Liver (tissue), 9 donors: Measurements from ENCODE around the gene SPAG9. TPM values are rescaled to one million over a fixed set of nuclear protein-coding genes. Genes with fewer than 3 reads are reported as not detected.

ENCODE experiments used
- DNase-seq: peaks from one replicate; pipeline ENCODE4 v3.0.0-alpha.2; 2017; ENCODE audit warnings: low spot score
- H3K27ac ChIP-seq, 2 donors: one replicate each; pipeline ENCODE4 v1.7.0; 2013; ENCODE audit warnings: inconsistent platforms in 2 of 2, low read length in 2 of 2, control low read depth in 1 of 2, low read depth in 1 of 2, mild to moderate bottlenecking in 1 of 2
- H3K27me3 ChIP-seq, 4 donors: one replicate each; pipeline versions ENCODE4 v1.6.1 to v1.7.0; 2013; ENCODE audit warnings: low read length in 3 of 4, inconsistent platforms in 1 of 4, mild to moderate bottlenecking in 1 of 4, moderate library complexity in 1 of 4; ENCODE audit not compliant: control insufficient read depth in 4 of 4, insufficient read depth in 4 of 4
- H3K36me3 ChIP-seq, 4 donors: one replicate each; pipeline versions ENCODE4 v1.6.1 to v1.7.0; 2013; ENCODE audit warnings: low read length in 3 of 4, mild to moderate bottlenecking in 3 of 4, low read depth in 1 of 4, moderate library complexity in 1 of 4; ENCODE audit not compliant: control insufficient read depth in 4 of 4, insufficient read depth in 3 of 4
- H3K4me1 ChIP-seq, 4 donors: one replicate each; pipeline versions ENCODE4 v1.6.1 to v1.7.0; 2013; ENCODE audit warnings: low read length in 3 of 4, mild to moderate bottlenecking in 3 of 4, moderate library complexity in 1 of 4; ENCODE audit not compliant: control insufficient read depth in 4 of 4, insufficient read depth in 4 of 4
- H3K4me3 ChIP-seq, 3 donors: one replicate each; pipeline versions ENCODE4 v1.6.1 to v1.7.0; 2013; ENCODE audit warnings: low read length in 3 of 3, control low read depth in 1 of 3, low read depth in 1 of 3, mild to moderate bottlenecking in 1 of 3
- H3K9ac ChIP-seq, 2 donors: one replicate each; pipeline ENCODE4 v1.7.0; 2013; ENCODE audit warnings: low read length in 2 of 2, mild to moderate bottlenecking in 2 of 2, moderate library complexity in 2 of 2, control low read depth in 1 of 2, low read depth in 1 of 2
- H3K9me3 ChIP-seq, 4 donors: one replicate each; pipeline versions ENCODE4 v1.6.1 to v1.7.0; 2013; ENCODE audit warnings: low read length in 3 of 4; ENCODE audit not compliant: control insufficient read depth in 4 of 4
- EGR1 ChIP-seq, 2 donors: IDR thresholded peaks; 2 replicates each; pipeline ENCODE4 v1.6.1; 2016 to 2018; ENCODE audit warnings: antibody characterized with exemption in 2 of 2, low read depth in 2 of 2
- FOXA1 ChIP-seq: IDR thresholded peaks from 2 replicates; pipeline ENCODE4 v1.6.1; 2016; ENCODE audit warnings: antibody characterized with exemption
- FOXA2 ChIP-seq: IDR thresholded peaks from 2 replicates; pipeline ENCODE4 v1.6.1; 2016; ENCODE audit warnings: antibody characterized with exemption
- GABPA ChIP-seq, 2 donors: IDR thresholded peaks in 1 of 2; conservative IDR thresholded peaks in 1 of 2; 2 replicates each; pipeline ENCODE4 v1.6.1; 2016; ENCODE audit warnings: antibody characterized with exemption in 2 of 2, mild to moderate bottlenecking in 1 of 2, moderate library complexity in 1 of 2
- HNF4A ChIP-seq, 2 donors: conservative IDR thresholded peaks; 2 replicates each; pipeline ENCODE4 v1.6.1; 2016; ENCODE audit warnings: antibody characterized with exemption in 2 of 2, mild to moderate bottlenecking in 2 of 2
- HNF4G ChIP-seq: IDR thresholded peaks from 2 replicates; pipeline ENCODE4 v1.6.1; 2016; ENCODE audit warnings: antibody characterized with exemption
- JUND ChIP-seq, 2 donors: IDR thresholded peaks; 2 replicates each; pipeline ENCODE4 v1.6.1; 2016; ENCODE audit warnings: antibody characterized with exemption in 2 of 2
- NR2F2 ChIP-seq: IDR thresholded peaks from 2 replicates; pipeline ENCODE4 v1.6.1; 2016; ENCODE audit warnings: antibody characterized with exemption
- RAD21 ChIP-seq, 2 donors: IDR thresholded peaks; 2 replicates each; pipeline ENCODE4 v1.6.1; 2016; ENCODE audit warnings: antibody characterized with exemption in 2 of 2, mild to moderate bottlenecking in 2 of 2
- RXRA ChIP-seq, 2 donors: IDR thresholded peaks; 2 replicates each; pipeline ENCODE4 v1.6.1; 2017 to 2018; ENCODE audit warnings: antibody characterized with exemption in 2 of 2, mild to moderate bottlenecking in 1 of 2
- SP1 ChIP-seq: IDR thresholded peaks from 2 replicates; pipeline ENCODE4 v1.6.1; 2018; ENCODE audit warnings: antibody characterized with exemption, mild to moderate bottlenecking
- TAF1 ChIP-seq: conservative IDR thresholded peaks from 2 replicates; pipeline ENCODE4 v1.6.1; 2016; ENCODE audit warnings: antibody characterized with exemption, mild to moderate bottlenecking
- YY1 ChIP-seq: IDR thresholded peaks from 2 replicates; pipeline ENCODE4 v1.6.1; 2016; ENCODE audit warnings: antibody characterized with exemption, mild to moderate bottlenecking
- WGBS: extraction: QIAGEN DNeasy Blood & Tissue Kit; methylation state at CpG from one replicate; pipeline ENCODE4 v1.1.7; 2013; 5-methylcytosine and 5-hydroxymethylcytosine counted together
- polyA plus RNA-seq, 2 donors: library from polyadenylated mRNA; stranded (reverse) in 1 of 2; unstranded in 1 of 2; fragments of 200-250 nt in 1 of 2; fragments of >200 nt in 1 of 2; fragmentation: Nextera tagmentation in 1 of 2; extraction: Ambion mirVana in 1 of 2; gene quantifications; one replicate each; pipeline versions ENCODE4 v1.2.1 to v1.2.3, GENCODE V29; 2013 to 2015
- total RNA-seq, 2 donors: library from RNA; depleted of rRNA; stranded (reverse); fragments of >200 nt; gene quantifications; one replicate each; pipeline ENCODE4 v1.2.3, GENCODE V29; 2014
- TF ChIP-seq, protein P1 (sequence below): IDR thresholded peaks from 2 replicates; pipeline ENCODE4 v1.6.1; 2016; ENCODE audit warnings: antibody characterized with exemption
- TF ChIP-seq, protein P2 (sequence below): IDR thresholded peaks from 2 replicates; pipeline ENCODE4 v1.6.1; 2016; ENCODE audit warnings: antibody characterized with exemption, mild to moderate bottlenecking
- TF ChIP-seq, protein P3 (sequence below): IDR thresholded peaks from 2 replicates; pipeline ENCODE4 v1.6.1; 2016; ENCODE audit warnings: antibody characterized with exemption
- TF ChIP-seq, protein P4 (sequence below): fragments of 150-350 bp; IDR thresholded peaks from 2 replicates; pipeline ENCODE4 v1.5.1; 2017; ENCODE audit warnings: improper control_type of control experiment, low read depth, low read length; ENCODE audit not compliant: missing input control
- TF ChIP-seq, protein P5 (sequence below): IDR thresholded peaks from 2 replicates; pipeline ENCODE4 v1.6.1; 2016; ENCODE audit warnings: antibody characterized with exemption
- donor health status: healthy.
- donor health status: healthy.
- donor health status: healthy.
- donor health status: healthy.
- donor health status: healthy.

SPAG9 gene
- total and polyA plus RNA-seq, 4 donors = 12.0 to 94.0 (median 18.4) TPM

DNA sequence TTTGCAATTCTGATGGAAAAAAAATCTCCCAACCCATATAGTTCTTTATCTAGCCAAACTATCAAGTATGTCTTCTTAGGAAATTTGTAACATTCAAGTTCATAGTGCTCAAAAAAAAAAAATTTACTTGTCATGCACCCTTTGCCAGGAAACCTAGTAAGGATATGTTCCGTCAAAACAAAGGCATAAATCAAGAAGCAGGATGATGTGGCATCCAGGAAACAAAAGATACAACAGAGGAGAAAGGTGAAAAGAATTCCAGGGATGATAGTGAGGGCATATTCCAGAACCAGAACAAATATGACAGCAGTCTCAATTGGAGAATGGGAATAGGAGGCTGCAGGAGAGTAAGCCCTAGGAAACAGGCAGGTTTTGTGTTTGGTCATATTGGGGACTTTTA, 104.6 kb downstream of the SPAG9 start:
- H3K9me3 ChIP-seq = no peaks in the 10 kb centered on the region
- no peak overlapping the region for H3K4me3 ChIP-seq
- H3K4me1 ChIP-seq = no peaks in the 10 kb centered on the region
- no peak overlapping the region for H3K27ac ChIP-seq
- 83% methylated on average over 1 of the region's 1 CpG for WGBS
- no peak for DNase-seq
- H3K9ac ChIP-seq = no peak overlapping the region
- no peaks in the 10 kb centered on the region for H3K27me3 ChIP-seq
- TF ChIP-seq JUND (IDR thresholded peaks at IDR 0.05) = no peak
- H3K36me3 ChIP-seq = peaks cover 3 to 36% (median 21%) of the 10 kb centered on the region in 4 donors

DNA sequence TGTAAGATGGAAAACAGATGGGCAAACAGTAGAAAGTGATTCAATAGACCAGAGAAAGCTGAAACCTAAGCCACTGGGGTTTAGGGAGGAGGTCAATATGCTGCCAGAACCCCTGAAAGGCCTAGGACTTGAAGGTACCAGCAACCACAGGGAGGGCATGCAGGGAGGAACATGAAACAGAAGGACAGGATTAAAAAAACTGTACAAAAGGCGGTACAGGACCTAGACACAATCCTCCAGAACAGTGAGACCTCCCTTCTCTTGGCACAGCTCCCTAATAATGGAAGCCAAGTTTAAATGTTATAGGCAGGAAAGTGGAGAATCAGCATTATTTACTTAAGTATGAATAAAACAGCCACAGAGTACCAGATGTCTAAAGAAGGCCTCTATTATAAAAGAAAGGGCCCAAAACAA, 105.5 kb downstream of the SPAG9 start:
- Histone ChIP-seq H3K4me1 (no peaks in the 10 kb centered on the region), H3K9ac (no peak overlapping the region), H3K27ac (no peak overlapping the region), H3K27me3 (no peaks in the 10 kb centered on the region), H3K9me3 (no peaks in the 10 kb centered on the region), H3K4me3 (no peak overlapping the region), H3K36me3 (peaks cover 5 to 29% (median 23%) of the 10 kb centered on the region in 4 donors)
- DNase-seq = no peak
- whole genome bisulfite sequencing = 88% methylated on average over 1 of the region's 1 CpG
- TF ChIP-seq, protein P1, sequence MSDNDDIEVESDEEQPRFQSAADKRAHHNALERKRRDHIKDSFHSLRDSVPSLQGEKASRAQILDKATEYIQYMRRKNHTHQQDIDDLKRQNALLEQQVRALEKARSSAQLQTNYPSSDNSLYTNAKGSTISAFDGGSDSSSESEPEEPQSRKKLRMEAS = no peak

DNA sequence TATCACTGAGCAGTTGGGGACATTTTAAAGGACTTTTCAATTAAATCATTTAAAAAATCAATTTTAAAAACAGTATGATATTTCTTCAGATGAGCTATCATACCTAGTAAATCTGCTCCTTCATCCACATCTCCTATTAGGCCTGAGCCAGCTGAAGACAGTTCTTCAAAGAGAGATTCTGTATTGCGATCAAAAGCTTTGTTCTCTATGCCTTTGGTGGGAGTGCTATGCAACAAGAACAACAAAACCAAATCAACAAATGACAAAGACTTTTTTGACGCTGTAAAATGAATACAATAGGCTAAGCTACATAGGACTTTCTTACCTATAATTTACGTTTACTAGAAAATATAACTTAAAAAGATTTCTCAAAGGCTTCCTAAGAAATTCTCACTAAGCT, 106.5 kb downstream of the SPAG9 start:
- no peaks in the 10 kb centered on the region for H3K27me3 ChIP-seq
- no peak for DNase-seq
- H3K4me3 ChIP-seq = no peak overlapping the region
- no peaks in the 10 kb centered on the region for H3K9me3 ChIP-seq
- no peaks in the 10 kb centered on the region for H3K4me1 ChIP-seq
- no peak overlapping the region for H3K27ac ChIP-seq
- no peak overlapping the region for H3K9ac ChIP-seq
- TF ChIP-seq JUND (IDR thresholded peaks at IDR 0.05) (no peak), RAD21 (IDR thresholded peaks at IDR 0.05) (no peak), NR2F2 (no peak), TAF1 (no peak), FOXA1 (no peak), HNF4A (conservative IDR thresholded peaks at IDR 0.05) (no peak), SP1 (no peak), HNF4G (no peak), FOXA2 (no peak), RXRA (IDR thresholded peaks at IDR 0.05) (no peak), GABPA (IDR thresholded peaks at IDR 0.05 in 1 of 2, conservative IDR thresholded peaks at IDR 0.05 in 1 of 2) (no peak), EGR1 (IDR thresholded peaks at IDR 0.05; ENCODE audit: low read depth in 2 of 2) (no peak), YY1 (no peak)
- TF ChIP-seq, protein P2, sequence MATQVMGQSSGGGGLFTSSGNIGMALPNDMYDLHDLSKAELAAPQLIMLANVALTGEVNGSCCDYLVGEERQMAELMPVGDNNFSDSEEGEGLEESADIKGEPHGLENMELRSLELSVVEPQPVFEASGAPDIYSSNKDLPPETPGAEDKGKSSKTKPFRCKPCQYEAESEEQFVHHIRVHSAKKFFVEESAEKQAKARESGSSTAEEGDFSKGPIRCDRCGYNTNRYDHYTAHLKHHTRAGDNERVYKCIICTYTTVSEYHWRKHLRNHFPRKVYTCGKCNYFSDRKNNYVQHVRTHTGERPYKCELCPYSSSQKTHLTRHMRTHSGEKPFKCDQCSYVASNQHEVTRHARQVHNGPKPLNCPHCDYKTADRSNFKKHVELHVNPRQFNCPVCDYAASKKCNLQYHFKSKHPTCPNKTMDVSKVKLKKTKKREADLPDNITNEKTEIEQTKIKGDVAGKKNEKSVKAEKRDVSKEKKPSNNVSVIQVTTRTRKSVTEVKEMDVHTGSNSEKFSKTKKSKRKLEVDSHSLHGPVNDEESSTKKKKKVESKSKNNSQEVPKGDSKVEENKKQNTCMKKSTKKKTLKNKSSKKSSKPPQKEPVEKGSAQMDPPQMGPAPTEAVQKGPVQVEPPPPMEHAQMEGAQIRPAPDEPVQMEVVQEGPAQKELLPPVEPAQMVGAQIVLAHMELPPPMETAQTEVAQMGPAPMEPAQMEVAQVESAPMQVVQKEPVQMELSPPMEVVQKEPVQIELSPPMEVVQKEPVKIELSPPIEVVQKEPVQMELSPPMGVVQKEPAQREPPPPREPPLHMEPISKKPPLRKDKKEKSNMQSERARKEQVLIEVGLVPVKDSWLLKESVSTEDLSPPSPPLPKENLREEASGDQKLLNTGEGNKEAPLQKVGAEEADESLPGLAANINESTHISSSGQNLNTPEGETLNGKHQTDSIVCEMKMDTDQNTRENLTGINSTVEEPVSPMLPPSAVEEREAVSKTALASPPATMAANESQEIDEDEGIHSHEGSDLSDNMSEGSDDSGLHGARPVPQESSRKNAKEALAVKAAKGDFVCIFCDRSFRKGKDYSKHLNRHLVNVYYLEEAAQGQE = no peak
- TF ChIP-seq, protein P3, sequence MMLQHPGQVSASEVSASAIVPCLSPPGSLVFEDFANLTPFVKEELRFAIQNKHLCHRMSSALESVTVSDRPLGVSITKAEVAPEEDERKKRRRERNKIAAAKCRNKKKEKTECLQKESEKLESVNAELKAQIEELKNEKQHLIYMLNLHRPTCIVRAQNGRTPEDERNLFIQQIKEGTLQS = no peak
- TF ChIP-seq, protein P4, sequence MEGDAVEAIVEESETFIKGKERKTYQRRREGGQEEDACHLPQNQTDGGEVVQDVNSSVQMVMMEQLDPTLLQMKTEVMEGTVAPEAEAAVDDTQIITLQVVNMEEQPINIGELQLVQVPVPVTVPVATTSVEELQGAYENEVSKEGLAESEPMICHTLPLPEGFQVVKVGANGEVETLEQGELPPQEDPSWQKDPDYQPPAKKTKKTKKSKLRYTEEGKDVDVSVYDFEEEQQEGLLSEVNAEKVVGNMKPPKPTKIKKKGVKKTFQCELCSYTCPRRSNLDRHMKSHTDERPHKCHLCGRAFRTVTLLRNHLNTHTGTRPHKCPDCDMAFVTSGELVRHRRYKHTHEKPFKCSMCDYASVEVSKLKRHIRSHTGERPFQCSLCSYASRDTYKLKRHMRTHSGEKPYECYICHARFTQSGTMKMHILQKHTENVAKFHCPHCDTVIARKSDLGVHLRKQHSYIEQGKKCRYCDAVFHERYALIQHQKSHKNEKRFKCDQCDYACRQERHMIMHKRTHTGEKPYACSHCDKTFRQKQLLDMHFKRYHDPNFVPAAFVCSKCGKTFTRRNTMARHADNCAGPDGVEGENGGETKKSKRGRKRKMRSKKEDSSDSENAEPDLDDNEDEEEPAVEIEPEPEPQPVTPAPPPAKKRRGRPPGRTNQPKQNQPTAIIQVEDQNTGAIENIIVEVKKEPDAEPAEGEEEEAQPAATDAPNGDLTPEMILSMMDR = no peak
- TF ChIP-seq, protein P5, sequence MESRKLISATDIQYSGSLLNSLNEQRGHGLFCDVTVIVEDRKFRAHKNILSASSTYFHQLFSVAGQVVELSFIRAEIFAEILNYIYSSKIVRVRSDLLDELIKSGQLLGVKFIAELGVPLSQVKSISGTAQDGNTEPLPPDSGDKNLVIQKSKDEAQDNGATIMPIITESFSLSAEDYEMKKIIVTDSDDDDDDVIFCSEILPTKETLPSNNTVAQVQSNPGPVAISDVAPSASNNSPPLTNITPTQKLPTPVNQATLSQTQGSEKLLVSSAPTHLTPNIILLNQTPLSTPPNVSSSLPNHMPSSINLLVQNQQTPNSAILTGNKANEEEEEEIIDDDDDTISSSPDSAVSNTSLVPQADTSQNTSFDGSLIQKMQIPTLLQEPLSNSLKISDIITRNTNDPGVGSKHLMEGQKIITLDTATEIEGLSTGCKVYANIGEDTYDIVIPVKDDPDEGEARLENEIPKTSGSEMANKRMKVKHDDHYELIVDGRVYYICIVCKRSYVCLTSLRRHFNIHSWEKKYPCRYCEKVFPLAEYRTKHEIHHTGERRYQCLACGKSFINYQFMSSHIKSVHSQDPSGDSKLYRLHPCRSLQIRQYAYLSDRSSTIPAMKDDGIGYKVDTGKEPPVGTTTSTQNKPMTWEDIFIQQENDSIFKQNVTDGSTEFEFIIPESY = no peak
- TF ChIP-seq, protein P1 = no peak
- WGBS = 97% methylated on average over 3 of the region's 3 CpGs
- peaks cover 3 to 24% (median 21%) of the 10 kb centered on the region in 4 donors for H3K36me3 ChIP-seq
